Measurements from ENCODE around the gene SMC4. TPM values are rescaled to one million over a fixed set of nuclear protein-coding genes. Genes with fewer than 3 reads are reported as not detected.
"Not testable (repeated sequence)": the region's sequence is repeated elsewhere in the genome, so short reads cannot be mapped to it uniquely, and the experiment has no call there.

The SMC4 gene
- total and polyA plus RNA-seq, 2 of the 8 experiments (the other 6 are each of a cell fraction or from before 2014, with no cell fraction given) = 26.6 to 118 TPM

- not testable (repeated sequence) for H3K9ac ChIP-seq (replicated peaks in 1 of 4; ENCODE audit: extremely low read depth in 1 of 4, low read depth in 3 of 4, low read length in 3 of 4); H3K27ac ChIP-seq (ENCODE audit: low read depth, low read length); H3K4me2 ChIP-seq (ENCODE audit: insufficient read depth in 1 of 2, low read depth in 2 of 2, low read length in 2 of 2); H2AFZ ChIP-seq (ENCODE audit: low read length); H3K9me3 ChIP-seq (ENCODE audit: insufficient read depth in 2 of 2, low read depth in 1 of 2, low read length in 1 of 2); H2BK5ac ChIP-seq (ENCODE audit: low read depth, low read length); H2BK120ac ChIP-seq (replicated peaks; ENCODE audit: low read depth, low read length); H3K56ac ChIP-seq (replicated peaks; ENCODE audit: insufficient read length, low read depth, low read length); H3K14ac ChIP-seq (ENCODE audit: insufficient read length); H2BK20ac ChIP-seq (ENCODE audit: low read length); H4K8ac ChIP-seq (ENCODE audit: extremely low read depth, insufficient read depth, low read length); H4K20me1 ChIP-seq (replicated peaks in 1 of 2; ENCODE audit: control insufficient read depth in 1 of 2, insufficient read depth in 2 of 2, low read length in 2 of 2); H4K5ac ChIP-seq (ENCODE audit: insufficient read length, low read depth, low read length); H3K4ac ChIP-seq (replicated peaks; ENCODE audit: insufficient read length, low read depth, low read length); H3K27me3 ChIP-seq (replicated peaks in 1 of 4; ENCODE audit: control insufficient read depth in 3 of 4, extremely low read depth in 1 of 4, insufficient read depth in 3 of 4, low read length in 3 of 4); H3K23ac ChIP-seq (ENCODE audit: insufficient read length); DNase-seq (ENCODE audit: low read depth in 1 of 2, low spot score in 2 of 2); H2AK5ac ChIP-seq (ENCODE audit: low read depth, low read length); H2BK12ac ChIP-seq (ENCODE audit: low read depth, low read length); FAIRE-seq; H3K18ac ChIP-seq (ENCODE audit: extremely low read depth, low read length); H4K91ac ChIP-seq (replicated peaks; ENCODE audit: insufficient read length, low read length); H3K4me3 ChIP-seq (ENCODE audit: extremely low read depth in 1 of 4, insufficient read depth in 2 of 4, low read depth in 3 of 4, low read length in 4 of 4); H3K79me1 ChIP-seq (ENCODE audit: low read depth, low read length); H3K23me2 ChIP-seq (ENCODE audit: low read depth, low read length); H2BK15ac ChIP-seq (ENCODE audit: low read length); H3K4me1 ChIP-seq (replicated peaks in 1 of 4; ENCODE audit: control insufficient read depth in 3 of 4, insufficient read depth in 4 of 4, low read length in 3 of 4)
- 93% methylated on average over 16 of the region's 19 CpGs; no CpG with 5 or more reads in 1 of the 2 experiments for WGBS, 2 experiments (ENCODE audit: extremely low coverage in 1 of 2, insufficient coverage in 1 of 2, insufficient read length in 1 of 2, insufficient replicate concordance in 2 of 2, low coverage in 1 of 2, low lambda C conversion rate in 2 of 2, missing lambda C conversion rate in 1 of 2)
- TF ChIP-seq MAX (IDR thresholded peaks at IDR 0.05) = peak; percentile 43; the same call in 1 of the 2 replicates
- Histone ChIP-seq H3K36me3 (ENCODE audit: control insufficient read depth in 2 of 4, insufficient read depth in 4 of 4, low read length in 3 of 4) (peaks cover 0 to 12% (median 0%) of the 10 kb centered on the region in 4 experiments; a peak in 1 of 8 replicates), H3K79me2 (ENCODE audit: control insufficient read depth in 1 of 2, insufficient read depth in 2 of 2, low read length in 2 of 2) (peaks cover 11 to 19% of the 10 kb centered on the region in 2 experiments; a peak in 3 of 4 replicates)
- CTCF ChIA-PET (ENCODE audit: partially characterized antibody) = interaction anchor here (0.8 to 3.2 kb wide), 4 partner anchors 12 to 55 kb away, joined by 3 to 13 read pairs (median 4); no protein-coding TSS in a partner anchor
- POLR2A ChIA-PET (ENCODE audit: partially characterized antibody) = interaction anchor here (0.7 to 4.1 kb wide), 5 partner anchors 8 to 112 kb away, joined by 3 to 26 read pairs (median 9); partner anchors contain the start of genes KPNA4 and SMC4
Measured at GRCh38 chr3:160452251-160452650, 52.8 kb downstream of the SMC4 start.
